Measurements from ENCODE around the gene HYDIN.

HYDIN gene

DNA sequence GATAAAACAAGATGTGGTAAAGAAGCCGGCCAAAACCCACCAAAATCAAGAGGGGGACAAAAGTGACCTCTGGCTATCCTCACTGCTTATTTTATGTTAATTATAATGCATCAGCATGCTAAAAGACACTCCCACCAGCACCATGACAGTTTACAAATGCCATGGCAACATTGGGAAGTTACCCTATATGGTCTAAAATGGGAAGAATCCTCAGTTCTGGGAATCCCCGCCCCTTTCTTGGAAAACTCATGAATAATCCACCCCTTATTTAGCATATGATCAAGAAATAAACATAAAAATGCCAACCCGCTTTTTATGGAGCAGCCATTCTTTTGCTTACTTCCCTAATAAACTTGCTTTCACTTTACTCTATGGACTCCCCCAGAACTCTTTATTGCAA is 33.1 kb upstream of the HYDIN start:
- TF ChIP-seq, protein P1, sequence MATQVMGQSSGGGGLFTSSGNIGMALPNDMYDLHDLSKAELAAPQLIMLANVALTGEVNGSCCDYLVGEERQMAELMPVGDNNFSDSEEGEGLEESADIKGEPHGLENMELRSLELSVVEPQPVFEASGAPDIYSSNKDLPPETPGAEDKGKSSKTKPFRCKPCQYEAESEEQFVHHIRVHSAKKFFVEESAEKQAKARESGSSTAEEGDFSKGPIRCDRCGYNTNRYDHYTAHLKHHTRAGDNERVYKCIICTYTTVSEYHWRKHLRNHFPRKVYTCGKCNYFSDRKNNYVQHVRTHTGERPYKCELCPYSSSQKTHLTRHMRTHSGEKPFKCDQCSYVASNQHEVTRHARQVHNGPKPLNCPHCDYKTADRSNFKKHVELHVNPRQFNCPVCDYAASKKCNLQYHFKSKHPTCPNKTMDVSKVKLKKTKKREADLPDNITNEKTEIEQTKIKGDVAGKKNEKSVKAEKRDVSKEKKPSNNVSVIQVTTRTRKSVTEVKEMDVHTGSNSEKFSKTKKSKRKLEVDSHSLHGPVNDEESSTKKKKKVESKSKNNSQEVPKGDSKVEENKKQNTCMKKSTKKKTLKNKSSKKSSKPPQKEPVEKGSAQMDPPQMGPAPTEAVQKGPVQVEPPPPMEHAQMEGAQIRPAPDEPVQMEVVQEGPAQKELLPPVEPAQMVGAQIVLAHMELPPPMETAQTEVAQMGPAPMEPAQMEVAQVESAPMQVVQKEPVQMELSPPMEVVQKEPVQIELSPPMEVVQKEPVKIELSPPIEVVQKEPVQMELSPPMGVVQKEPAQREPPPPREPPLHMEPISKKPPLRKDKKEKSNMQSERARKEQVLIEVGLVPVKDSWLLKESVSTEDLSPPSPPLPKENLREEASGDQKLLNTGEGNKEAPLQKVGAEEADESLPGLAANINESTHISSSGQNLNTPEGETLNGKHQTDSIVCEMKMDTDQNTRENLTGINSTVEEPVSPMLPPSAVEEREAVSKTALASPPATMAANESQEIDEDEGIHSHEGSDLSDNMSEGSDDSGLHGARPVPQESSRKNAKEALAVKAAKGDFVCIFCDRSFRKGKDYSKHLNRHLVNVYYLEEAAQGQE (IDR thresholded peaks at IDR 0.05; ENCODE audit: insufficient read depth in 1 of 2, low read depth in 2 of 2, low read length in 2 of 2) = no peak
- no peak for TF ChIP-seq FOXP2 (optimal IDR thresholded peaks at IDR 0.05; ENCODE audit: borderline replicate concordance, extremely low read depth, extremely low read length, insufficient read depth)
- no peak for TF ChIP-seq TAF1 (IDR thresholded peaks at IDR 0.05; ENCODE audit: borderline replicate concordance, insufficient read depth, low read length)
- no peak for TF ChIP-seq SIN3A (IDR thresholded peaks at IDR 0.05; ENCODE audit: borderline replicate concordance, insufficient read depth, low read length)
- no peak for TF ChIP-seq POLR2AphosphoS5 (IDR thresholded peaks at IDR 0.05; ENCODE audit: low read depth, low read length)

GRCh38 chr16:71262391-71262790 is 31.9 kb upstream of the HYDIN start:
- TF ChIP-seq TAF1 (IDR thresholded peaks at IDR 0.05; ENCODE audit: borderline replicate concordance, insufficient read depth, low read length) (no peak), POLR2AphosphoS5 (IDR thresholded peaks at IDR 0.05; ENCODE audit: low read depth, low read length) (no peak), SIN3A (IDR thresholded peaks at IDR 0.05; ENCODE audit: borderline replicate concordance, insufficient read depth, low read length) (no peak), FOXP2 (optimal IDR thresholded peaks at IDR 0.05; ENCODE audit: borderline replicate concordance, extremely low read depth, extremely low read length, insufficient read depth) (no peak)
- TF ChIP-seq, protein P1 (IDR thresholded peaks at IDR 0.05; ENCODE audit: insufficient read depth in 1 of 2, low read depth in 2 of 2, low read length in 2 of 2) = no peak

DNA sequence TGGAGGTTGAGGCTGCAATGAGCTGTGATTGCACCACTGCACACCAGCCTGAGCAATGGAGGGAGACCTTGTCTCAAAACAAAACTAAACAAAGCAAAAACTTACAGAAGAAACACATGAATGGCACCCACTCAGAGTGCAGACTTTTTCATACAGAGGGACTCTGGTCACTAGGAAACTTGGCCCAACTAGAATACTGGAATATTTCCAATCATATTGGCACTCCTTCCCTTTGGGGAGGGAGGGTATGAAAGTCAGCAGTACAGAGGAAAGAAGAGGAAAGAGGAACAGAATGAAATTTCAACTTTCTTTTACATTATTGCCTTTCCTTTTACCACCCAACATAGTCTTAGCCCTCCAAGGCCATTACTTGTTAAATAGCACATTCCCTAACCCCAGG is 30.5 kb upstream of the HYDIN start:
- TF ChIP-seq POLR2AphosphoS5 (IDR thresholded peaks at IDR 0.05; ENCODE audit: low read depth, low read length) (no peak), TAF1 (IDR thresholded peaks at IDR 0.05; ENCODE audit: borderline replicate concordance, insufficient read depth, low read length) (no peak), SIN3A (IDR thresholded peaks at IDR 0.05; ENCODE audit: borderline replicate concordance, insufficient read depth, low read length) (no peak), FOXP2 (optimal IDR thresholded peaks at IDR 0.05; ENCODE audit: borderline replicate concordance, extremely low read depth, extremely low read length, insufficient read depth) (no peak)
- TF ChIP-seq, protein P1 (IDR thresholded peaks at IDR 0.05; ENCODE audit: insufficient read depth in 1 of 2, low read depth in 2 of 2, low read length in 2 of 2) = no peak

DNA sequence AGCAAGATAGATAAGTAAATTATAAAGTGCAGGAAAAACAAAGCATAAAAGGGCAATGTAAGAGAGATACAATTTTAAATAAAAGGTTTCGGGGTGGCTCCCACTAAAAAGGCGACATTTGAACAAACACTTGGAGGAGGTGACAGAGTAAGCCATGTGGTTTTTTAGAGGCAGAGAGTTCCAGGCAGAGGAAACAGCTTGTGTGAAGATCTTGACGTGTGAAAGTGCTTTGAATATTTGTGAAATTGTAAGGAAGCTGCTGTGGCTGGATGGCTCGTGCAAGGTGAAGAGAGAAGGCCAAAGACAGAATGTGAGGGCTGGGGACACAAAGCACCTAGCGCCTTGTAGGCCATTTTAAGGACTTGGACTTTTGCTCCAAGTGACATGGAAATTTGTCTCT is 28.6 kb upstream of the HYDIN start:
- no peak for TF ChIP-seq POLR2AphosphoS5 (IDR thresholded peaks at IDR 0.05; ENCODE audit: low read depth, low read length)
- TF ChIP-seq FOXP2 (optimal IDR thresholded peaks at IDR 0.05; ENCODE audit: borderline replicate concordance, extremely low read depth, extremely low read length, insufficient read depth) = no peak
- no peak for TF ChIP-seq TAF1 (IDR thresholded peaks at IDR 0.05; ENCODE audit: borderline replicate concordance, insufficient read depth, low read length)
- TF ChIP-seq, protein P1 (IDR thresholded peaks at IDR 0.05; ENCODE audit: insufficient read depth in 1 of 2, low read depth in 2 of 2, low read length in 2 of 2) = no peak
- TF ChIP-seq SIN3A (IDR thresholded peaks at IDR 0.05; ENCODE audit: borderline replicate concordance, insufficient read depth, low read length) = no peak

GRCh38 chr16:71258372-71258771 is 27.9 kb upstream of the HYDIN start:
- no peak for TF ChIP-seq SIN3A (IDR thresholded peaks at IDR 0.05; ENCODE audit: borderline replicate concordance, insufficient read depth, low read length)
- no peak for TF ChIP-seq FOXP2 (optimal IDR thresholded peaks at IDR 0.05; ENCODE audit: borderline replicate concordance, extremely low read depth, extremely low read length, insufficient read depth)
- TF ChIP-seq POLR2AphosphoS5 (IDR thresholded peaks at IDR 0.05; ENCODE audit: low read depth, low read length) = no peak
- TF ChIP-seq, protein P1 (IDR thresholded peaks at IDR 0.05; ENCODE audit: insufficient read depth in 1 of 2, low read depth in 2 of 2, low read length in 2 of 2) = no peak
- TF ChIP-seq TAF1 (IDR thresholded peaks at IDR 0.05; ENCODE audit: borderline replicate concordance, insufficient read depth, low read length) = no peak
